HepG2 (cell line): Measurements from ENCODE around the gene ALK.

ENCODE experiments used
- CC2D1A ChIP-seq: sonication (generic); formaldehyde crosslinking; IDR thresholded peaks from 2 replicates; pipeline ENCODE4 v1.8.1; 2023; ENCODE audit warnings: mild to moderate bottlenecking, missing genetic modification reagents
- CEBPG ChIP-seq: IDR thresholded peaks from 2 replicates; pipeline ENCODE4 v1.6.1; 2016
- CREB1 ChIP-seq, 2 experiments: fragments of 450-650 bp in 1 of 2; IDR thresholded peaks; 2 replicates each; pipeline ENCODE4 v1.6.1; 2016 to 2017; ENCODE audit warnings: control low read depth in 1 of 2, mild to moderate bottlenecking in 1 of 2, missing compliant biosample characterization in 1 of 2, missing genetic modification characterization in 1 of 2
- EZH2 ChIP-seq: conservative IDR thresholded peaks from 2 replicates; pipeline ENCODE4 v1.6.1; 2012; ENCODE audit warnings: mild to moderate bottlenecking, low read depth, low read length, moderate library complexity
- MNT ChIP-seq: fragments of 450-650 bp; IDR thresholded peaks from 2 replicates; pipeline ENCODE4 v1.6.1; 2016
- POLR2AphosphoS5 ChIP-seq: IDR thresholded peaks from 2 replicates; pipeline ENCODE4 v1.6.1; 2012; ENCODE audit warnings: low read depth, low read length
- SP1 ChIP-seq, 2 experiments: fragments of 450-650 bp in 1 of 2; sonication (generic) in 1 of 2; formaldehyde crosslinking in 1 of 2; IDR thresholded peaks; 2 replicates each; pipeline versions ENCODE4 v1.4.0 to v1.6.1; 2016 to 2020; ENCODE audit warnings: missing genetic modification reagents in 1 of 2
- TGIF2 ChIP-seq: IDR thresholded peaks from 2 replicates; pipeline ENCODE4 v1.6.1; 2016; ENCODE audit warnings: control low read depth, missing compliant biosample characterization
- ZNF468 ChIP-seq: sonication (generic); formaldehyde crosslinking; IDR thresholded peaks from 2 replicates; pipeline ENCODE4 v1.8.0; 2022; ENCODE audit warnings: mild to moderate bottlenecking, moderate library complexity, missing genetic modification reagents
- ZNF878 ChIP-seq: sonication (generic); formaldehyde crosslinking; IDR thresholded peaks from 2 replicates; pipeline ENCODE4 v1.8.1; 2023; ENCODE audit warnings: mild to moderate bottlenecking, missing genetic modification reagents, moderate library complexity
- TF ChIP-seq, protein P1 (sequence below): sonication (generic); formaldehyde crosslinking; IDR thresholded peaks from 2 replicates; pipeline ENCODE4 v1.5.0; 2020; ENCODE audit warnings: mild to moderate bottlenecking, missing genetic modification reagents, moderate library complexity
- TF ChIP-seq, protein P2 (sequence below): sonication (generic); formaldehyde crosslinking; IDR thresholded peaks from 2 replicates; pipeline ENCODE4 v1.8.0; 2022; ENCODE audit warnings: mild to moderate bottlenecking, missing genetic modification reagents, borderline replicate concordance

GRCh38 chr2:29844713-29845326 lies 76.6 kb downstream of the ALK start:
- TF ChIP-seq CREB1 (IDR thresholded peaks at IDR 0.05) (no peak), CREB1 (CRISPR knock-in tag; IDR thresholded peaks at IDR 0.05) (no peak), EZH2 (no peak), TGIF2 (CRISPR knock-in tag) (no peak), ZNF468 (CRISPR knock-in tag) (no peak), ZNF878 (CRISPR knock-in tag) (no peak), POLR2AphosphoS5 (no peak), MNT (no peak), SP1 (IDR thresholded peaks at IDR 0.05) (no peak), SP1 (CRISPR knock-in tag; IDR thresholded peaks at IDR 0.05) (no peak), CC2D1A (CRISPR knock-in tag) (no peak), CEBPG (CRISPR knock-in tag) (no peak)
- TF ChIP-seq, protein P1, sequence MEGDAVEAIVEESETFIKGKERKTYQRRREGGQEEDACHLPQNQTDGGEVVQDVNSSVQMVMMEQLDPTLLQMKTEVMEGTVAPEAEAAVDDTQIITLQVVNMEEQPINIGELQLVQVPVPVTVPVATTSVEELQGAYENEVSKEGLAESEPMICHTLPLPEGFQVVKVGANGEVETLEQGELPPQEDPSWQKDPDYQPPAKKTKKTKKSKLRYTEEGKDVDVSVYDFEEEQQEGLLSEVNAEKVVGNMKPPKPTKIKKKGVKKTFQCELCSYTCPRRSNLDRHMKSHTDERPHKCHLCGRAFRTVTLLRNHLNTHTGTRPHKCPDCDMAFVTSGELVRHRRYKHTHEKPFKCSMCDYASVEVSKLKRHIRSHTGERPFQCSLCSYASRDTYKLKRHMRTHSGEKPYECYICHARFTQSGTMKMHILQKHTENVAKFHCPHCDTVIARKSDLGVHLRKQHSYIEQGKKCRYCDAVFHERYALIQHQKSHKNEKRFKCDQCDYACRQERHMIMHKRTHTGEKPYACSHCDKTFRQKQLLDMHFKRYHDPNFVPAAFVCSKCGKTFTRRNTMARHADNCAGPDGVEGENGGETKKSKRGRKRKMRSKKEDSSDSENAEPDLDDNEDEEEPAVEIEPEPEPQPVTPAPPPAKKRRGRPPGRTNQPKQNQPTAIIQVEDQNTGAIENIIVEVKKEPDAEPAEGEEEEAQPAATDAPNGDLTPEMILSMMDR (CRISPR knock-in tag): no peak
- TF ChIP-seq, protein P2, sequence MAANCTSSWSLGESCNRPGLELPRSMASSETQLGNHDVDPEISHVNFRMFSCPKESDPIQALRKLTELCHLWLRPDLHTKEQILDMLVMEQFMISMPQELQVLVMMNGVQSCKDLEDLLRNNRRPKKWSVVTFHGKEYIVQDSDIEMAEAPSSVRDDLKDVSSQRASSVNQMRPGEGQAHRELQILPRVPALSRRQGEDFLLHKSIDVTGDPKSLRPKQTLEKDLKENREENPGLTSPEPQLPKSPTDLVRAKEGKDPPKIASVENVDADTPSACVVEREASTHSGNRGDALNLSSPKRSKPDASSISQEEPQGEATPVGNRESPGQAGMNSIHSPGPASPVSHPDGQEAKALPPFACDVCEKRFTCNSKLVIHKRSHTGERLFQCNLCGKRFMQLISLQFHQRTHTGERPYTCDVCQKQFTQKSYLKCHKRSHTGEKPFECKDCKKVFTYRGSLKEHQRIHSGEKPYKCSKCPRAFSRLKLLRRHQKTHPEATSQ (CRISPR knock-in tag): no peak
